Measurements from ENCODE around the gene TOP1. TPM values are rescaled to one million over a fixed set of nuclear protein-coding genes. Genes with fewer than 3 reads are reported as not detected.

Gene TOP1
- 16.0 and 22.9 TPM in 2 replicates for total RNA-seq (2014; rRNA removed; shearing (Covaris generic))

DNA sequence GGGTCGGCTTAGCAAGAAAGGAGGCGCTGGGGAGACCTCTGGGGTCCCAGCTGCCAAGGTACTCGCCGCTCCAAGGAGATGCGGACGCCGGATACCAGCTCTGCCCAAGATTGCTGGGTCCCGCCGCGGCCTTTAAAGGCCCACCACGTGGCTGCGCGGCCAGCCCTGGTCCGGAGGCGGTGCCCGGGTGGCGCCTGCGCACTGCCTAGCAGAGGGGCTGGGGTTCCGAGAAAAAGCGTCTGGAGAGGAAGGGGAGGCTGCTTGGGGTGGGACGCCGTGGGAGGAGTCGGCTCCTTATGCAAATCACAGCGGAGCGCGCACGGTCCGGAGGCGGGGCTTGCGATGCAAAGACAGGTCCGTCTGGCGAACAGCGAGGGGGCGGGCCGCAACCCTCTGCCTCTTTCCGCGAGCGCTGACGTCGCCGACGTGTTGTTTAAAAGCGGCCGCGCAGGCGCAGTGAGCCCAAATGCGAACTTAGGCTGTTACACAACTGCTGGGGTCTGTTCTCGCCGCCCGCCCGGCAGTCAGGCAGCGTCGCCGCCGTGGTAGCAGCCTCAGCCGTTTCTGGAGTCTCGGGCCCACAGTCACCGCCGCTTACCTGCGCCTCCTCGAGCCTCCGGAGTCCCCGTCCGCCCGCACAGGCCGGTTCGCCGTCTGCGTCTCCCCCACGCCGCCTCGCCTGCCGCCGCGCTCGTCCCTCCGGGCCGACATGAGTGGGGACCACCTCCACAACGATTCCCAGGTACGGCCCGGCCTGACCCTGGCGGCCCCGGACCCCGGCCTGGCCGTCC, at the start of gene TOP1:
Gene TOP1 (plus strand): TSS at position 464 of the 791 bp plus-strand sequence. CDS start 246 bp downstream, at position 710.
- H3K4me3 ChIP-seq (ENCODE audit: insufficient read depth, low read depth, low read length): peak within 1 kb of the TSS; percentile 97
- H3K36me3 ChIP-seq (replicated peaks; ENCODE audit: control insufficient read depth, insufficient read depth, low read length): no peaks in the 10 kb centered on the region; the same call in none of the 2 replicates
- DNase-seq: peak; percentile 100
- no peaks in the 10 kb centered on the region; the same call in 1 of the 2 replicates for H3K27me3 ChIP-seq (ENCODE audit: control insufficient read depth, insufficient read depth, low read length)

DNA sequence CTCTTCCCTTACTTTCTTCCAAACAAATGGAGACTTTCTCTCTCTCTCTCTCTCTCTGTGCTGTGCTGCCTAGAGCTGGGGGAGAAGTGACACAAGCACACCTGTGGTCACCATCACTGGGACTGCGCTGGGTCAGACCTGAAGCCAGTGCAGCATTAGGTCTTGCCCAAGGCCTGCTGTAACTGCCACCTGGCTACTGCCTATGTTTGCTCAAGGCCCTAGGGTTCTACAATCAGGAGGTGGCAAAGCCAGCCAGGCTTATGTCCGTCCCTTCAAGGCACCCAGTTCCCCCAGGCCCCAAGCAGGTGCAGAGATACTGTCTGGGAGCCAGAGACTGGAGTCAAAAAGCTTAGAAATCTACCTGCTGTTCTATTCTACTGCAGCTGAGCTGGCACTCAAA, 49.4 kb upstream of the TOP1 start:
- DNase-seq: no peak
- H3K27me3 ChIP-seq (ENCODE audit: control insufficient read depth, insufficient read depth, low read length): no peaks in the 10 kb centered on the region
- no peaks in the 10 kb centered on the region for H3K36me3 ChIP-seq (replicated peaks; ENCODE audit: control insufficient read depth, insufficient read depth, low read length)
- no peak overlapping the region for H3K4me3 ChIP-seq (ENCODE audit: insufficient read depth, low read depth, low read length)

DNA sequence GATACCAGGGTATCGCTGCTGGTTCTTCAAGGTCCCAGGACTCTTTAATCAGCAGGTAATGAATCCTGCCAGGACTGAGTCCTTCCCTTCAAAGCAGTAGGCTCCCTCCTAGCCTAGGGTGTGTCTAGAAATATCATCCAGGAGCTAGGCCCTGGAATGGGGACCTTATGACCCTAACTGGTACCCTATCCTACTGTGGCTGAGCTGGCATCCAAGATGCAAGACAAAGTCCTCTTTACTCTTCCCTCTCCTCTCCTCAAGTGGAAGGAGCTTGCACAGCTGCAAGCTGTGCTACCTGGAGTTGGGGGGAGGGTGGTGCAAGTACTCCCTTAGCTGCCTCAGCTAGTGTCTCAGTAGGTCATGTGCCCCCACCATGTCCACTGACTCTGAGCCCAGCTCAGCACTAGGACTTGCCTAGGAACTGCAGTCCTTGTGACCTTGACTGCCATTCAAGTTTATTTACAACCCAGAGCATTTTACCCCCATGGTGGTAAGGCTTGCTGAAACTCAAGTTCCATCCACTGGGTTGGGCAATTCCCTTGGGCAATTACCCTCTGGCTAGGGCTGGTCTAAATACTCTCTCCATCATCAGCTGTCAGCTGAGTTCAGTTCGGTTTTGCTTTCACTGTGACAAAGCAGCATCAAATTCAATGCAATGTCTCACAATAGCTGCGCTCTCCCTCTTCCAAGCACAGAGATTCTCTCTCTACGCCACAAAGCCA, 48.4 kb upstream of the TOP1 start:
- H3K4me3 ChIP-seq (ENCODE audit: insufficient read depth, low read depth, low read length): no peak overlapping the region
- H3K36me3 ChIP-seq (replicated peaks; ENCODE audit: control insufficient read depth, insufficient read depth, low read length): no peaks in the 10 kb centered on the region
- no peaks in the 10 kb centered on the region for H3K27me3 ChIP-seq (ENCODE audit: control insufficient read depth, insufficient read depth, low read length)
- DNase-seq: no peak

DNA sequence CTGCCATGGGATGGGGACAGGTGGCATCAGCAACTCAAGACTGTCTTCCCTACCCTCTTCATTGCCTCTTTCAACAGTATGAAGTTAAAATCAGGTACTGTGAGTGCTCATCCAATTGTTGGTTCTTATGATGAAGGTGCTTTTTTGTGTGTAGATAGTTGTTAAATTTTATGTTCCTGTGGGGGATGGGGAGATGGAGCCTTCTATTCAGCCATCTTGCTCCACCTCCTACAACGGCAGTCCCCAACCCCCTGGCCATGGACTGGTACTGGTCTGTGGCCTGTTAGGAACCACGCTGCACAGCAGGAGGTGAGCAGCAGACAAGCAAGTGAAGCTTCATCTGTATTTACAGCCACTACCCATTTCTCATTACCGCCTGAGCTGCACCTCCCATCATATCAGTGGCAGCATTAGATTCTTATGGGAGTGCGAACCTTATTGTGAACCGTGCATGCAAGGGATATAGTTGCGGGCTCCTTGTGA, 47.8 kb upstream of the TOP1 start:
- no peak for DNase-seq
- H3K27me3 ChIP-seq (ENCODE audit: control insufficient read depth, insufficient read depth, low read length): no peaks in the 10 kb centered on the region
- H3K36me3 ChIP-seq (replicated peaks; ENCODE audit: control insufficient read depth, insufficient read depth, low read length): no peaks in the 10 kb centered on the region
- no peak overlapping the region for H3K4me3 ChIP-seq (ENCODE audit: insufficient read depth, low read depth, low read length)

DNA sequence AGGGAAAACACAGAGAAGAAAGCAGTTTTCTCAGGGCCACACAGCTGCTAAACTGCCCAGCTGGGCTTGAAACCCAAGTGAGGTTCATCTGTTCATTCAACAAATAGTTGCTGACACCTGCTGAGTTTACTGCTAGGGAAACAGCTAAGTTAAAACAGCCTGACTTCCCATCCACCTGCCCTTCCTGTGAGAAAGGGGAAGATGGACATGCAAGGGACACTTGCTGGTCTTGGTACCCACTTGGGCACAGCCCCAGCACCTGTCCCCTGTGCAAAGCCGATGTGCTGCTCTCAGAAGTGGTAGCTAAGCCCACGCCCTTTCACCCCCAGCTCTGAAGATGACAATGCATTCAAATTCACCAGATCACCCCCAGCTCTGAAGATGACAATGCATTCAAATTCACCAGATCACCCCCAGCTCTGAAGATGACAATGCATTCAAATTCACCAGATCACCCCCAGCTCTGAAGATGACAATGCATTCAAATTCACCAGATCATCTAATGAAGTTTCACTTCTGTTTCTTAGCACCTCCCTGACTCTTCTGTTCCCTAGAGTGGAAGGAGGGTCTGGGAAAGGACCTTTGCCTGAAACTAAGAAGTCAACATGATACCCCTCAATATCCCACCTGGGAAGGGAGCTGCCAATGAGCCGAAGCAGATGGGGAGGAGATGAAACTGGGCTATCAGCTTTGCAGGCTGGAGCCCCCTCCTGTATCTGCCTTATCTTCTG, 46.0 kb upstream of the TOP1 start:
- Histone ChIP-seq H3K36me3 (replicated peaks; ENCODE audit: control insufficient read depth, insufficient read depth, low read length) (no peaks in the 10 kb centered on the region), H3K4me3 (ENCODE audit: insufficient read depth, low read depth, low read length) (no peak overlapping the region), H3K27me3 (ENCODE audit: control insufficient read depth, insufficient read depth, low read length) (no peaks in the 10 kb centered on the region)
- no peak for DNase-seq

DNA sequence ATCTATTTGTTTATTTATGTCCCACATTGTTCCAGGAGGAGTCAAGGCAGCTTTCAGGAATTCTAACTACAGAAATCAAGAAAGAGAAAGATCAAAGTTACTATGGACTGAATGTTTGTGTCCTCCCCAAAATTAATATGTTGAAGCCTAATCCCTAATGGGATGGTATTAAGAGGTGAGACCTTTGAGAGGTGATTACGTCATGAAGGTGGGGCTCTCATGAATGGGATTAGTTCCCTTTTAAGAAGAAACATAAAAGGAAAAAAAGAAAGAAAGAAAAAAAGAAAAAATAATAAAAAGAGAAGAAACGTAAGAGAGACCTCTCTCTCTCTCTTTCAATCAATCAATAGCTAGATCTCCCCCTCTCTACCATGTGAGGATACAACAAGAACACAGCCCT, 44.7 kb upstream of the TOP1 start:
- DNase-seq: no peak

DNA sequence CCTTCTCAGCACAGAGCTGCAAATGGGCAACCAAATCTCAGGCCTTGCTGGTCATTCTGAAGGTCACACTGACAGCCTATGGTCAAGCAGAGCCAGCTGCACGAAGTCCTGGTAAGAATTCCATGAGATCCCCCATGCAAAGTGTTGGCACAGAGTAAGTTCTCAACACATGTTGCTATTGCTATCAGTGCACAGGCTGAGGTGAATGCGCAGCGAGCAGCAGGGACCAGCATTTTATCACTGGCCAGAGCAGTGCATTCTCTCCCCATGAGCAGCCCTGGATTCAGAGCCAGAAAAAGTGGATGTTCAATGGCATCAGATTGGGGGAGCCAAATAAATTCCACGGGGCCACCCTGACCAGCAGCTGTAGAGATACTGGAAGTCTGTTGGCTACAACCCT, 44.1 kb upstream of the TOP1 start:
- no peaks in the 10 kb centered on the region for H3K27me3 ChIP-seq (ENCODE audit: control insufficient read depth, insufficient read depth, low read length)
- no peaks in the 10 kb centered on the region for H3K36me3 ChIP-seq (replicated peaks; ENCODE audit: control insufficient read depth, insufficient read depth, low read length)
- DNase-seq: no peak
- H3K4me3 ChIP-seq (ENCODE audit: insufficient read depth, low read depth, low read length): no peak overlapping the region

More for the DNA sequence above, 44.7 kb upstream of the TOP1 start:
- Histone ChIP-seq H3K27me3 (ENCODE audit: control insufficient read depth, insufficient read depth, low read length) (no peaks in the 10 kb centered on the region), H3K36me3 (replicated peaks; ENCODE audit: control insufficient read depth, insufficient read depth, low read length) (no peaks in the 10 kb centered on the region), H3K4me3 (ENCODE audit: insufficient read depth, low read depth, low read length) (no peak overlapping the region)

DNA sequence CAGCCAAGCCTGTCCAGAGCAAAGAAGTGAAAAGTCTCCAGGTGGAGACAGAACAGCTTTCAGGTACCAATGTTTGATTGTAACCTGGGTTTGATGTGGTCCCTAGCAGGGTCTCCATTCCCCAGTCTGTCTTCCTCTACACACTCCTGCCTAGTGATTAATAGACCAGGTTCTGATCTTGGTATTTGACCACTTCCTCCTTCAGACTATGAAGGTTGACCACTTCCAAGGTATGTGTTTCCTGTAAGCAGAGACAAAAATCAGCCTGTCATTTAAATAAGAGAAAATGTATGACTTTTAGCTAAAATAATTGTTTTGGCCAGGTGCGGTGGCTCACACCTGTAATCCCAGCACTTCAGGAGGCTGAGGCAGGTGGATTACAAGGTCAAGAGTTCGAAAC, 41.8 kb upstream of the TOP1 start:
- H3K36me3 ChIP-seq (replicated peaks; ENCODE audit: control insufficient read depth, insufficient read depth, low read length): no peaks in the 10 kb centered on the region
- no peak overlapping the region for H3K4me3 ChIP-seq (ENCODE audit: insufficient read depth, low read depth, low read length)
- no peak for DNase-seq
- no peaks in the 10 kb centered on the region for H3K27me3 ChIP-seq (ENCODE audit: control insufficient read depth, insufficient read depth, low read length)

DNA sequence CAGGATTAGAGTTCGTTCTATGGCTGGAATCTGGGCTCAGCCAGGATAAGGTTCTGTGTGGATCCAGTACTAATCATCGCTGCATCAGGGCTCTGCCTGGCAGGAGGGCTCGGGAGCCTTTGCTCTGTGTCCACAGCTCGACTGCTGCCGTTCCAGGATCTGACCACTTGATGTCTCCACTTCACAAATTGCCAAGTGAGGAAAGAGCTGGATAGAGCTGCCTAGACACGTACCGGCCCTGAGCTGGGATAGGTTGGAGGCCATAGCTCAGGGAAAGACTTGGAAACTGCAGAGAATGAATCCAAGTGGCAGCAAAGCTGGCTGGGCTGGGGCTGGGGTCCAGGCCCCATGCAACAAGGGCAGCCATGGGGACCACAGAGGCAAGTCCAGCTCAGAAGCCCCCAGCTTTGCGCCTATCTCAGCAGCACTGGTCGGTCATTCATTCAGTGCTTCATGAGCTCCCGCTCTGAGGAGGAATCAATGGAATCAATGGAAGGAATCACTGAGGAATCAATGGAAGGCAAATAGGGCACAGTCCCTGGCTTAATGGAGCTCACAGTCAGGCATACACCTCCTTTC, 38.0 kb upstream of the TOP1 start:
- H3K36me3 ChIP-seq (replicated peaks; ENCODE audit: control insufficient read depth, insufficient read depth, low read length): no peaks in the 10 kb centered on the region
- peak; percentile 89 for DNase-seq
- H3K4me3 ChIP-seq (ENCODE audit: insufficient read depth, low read depth, low read length): no peak overlapping the region
- no peaks in the 10 kb centered on the region for H3K27me3 ChIP-seq (ENCODE audit: control insufficient read depth, insufficient read depth, low read length)

DNA sequence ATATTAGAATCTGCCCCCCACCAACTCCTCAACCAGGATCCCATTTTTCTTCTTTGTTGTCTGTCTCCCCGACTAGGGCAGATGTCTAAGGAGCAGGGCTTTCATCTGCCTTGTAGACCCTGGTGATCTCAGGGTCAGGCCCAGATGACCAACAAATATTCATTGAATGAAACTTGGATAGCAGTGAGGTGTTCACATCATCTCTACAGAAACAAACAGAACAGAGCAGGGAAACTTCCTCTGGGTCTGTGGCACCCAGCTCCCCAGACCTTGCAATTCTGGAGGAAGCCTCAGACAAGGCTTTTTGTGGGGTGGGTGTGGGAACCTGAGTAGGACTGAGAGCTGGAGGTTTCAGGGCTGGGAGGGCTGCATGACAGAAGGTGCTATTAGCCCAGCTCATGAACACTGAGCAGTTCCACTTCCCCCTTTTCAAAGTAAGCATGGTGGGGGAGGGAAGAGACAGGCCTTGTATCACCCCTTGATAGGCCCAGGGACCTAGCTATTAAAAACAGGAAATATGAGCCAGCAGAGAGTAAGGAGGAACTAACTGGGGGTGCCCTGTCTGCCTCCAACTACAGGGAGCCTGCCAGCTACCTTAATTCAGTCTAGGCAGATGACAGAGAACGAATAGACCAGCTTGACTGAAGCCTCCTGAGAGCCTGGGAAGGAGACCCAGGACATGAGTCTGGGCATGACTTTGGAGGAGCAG, 37.3 kb upstream of the TOP1 start:
- H3K4me3 ChIP-seq (ENCODE audit: insufficient read depth, low read depth, low read length): no peak overlapping the region
- no peak for DNase-seq
- H3K27me3 ChIP-seq (ENCODE audit: control insufficient read depth, insufficient read depth, low read length): no peaks in the 10 kb centered on the region
- no peaks in the 10 kb centered on the region for H3K36me3 ChIP-seq (replicated peaks; ENCODE audit: control insufficient read depth, insufficient read depth, low read length)

DNA sequence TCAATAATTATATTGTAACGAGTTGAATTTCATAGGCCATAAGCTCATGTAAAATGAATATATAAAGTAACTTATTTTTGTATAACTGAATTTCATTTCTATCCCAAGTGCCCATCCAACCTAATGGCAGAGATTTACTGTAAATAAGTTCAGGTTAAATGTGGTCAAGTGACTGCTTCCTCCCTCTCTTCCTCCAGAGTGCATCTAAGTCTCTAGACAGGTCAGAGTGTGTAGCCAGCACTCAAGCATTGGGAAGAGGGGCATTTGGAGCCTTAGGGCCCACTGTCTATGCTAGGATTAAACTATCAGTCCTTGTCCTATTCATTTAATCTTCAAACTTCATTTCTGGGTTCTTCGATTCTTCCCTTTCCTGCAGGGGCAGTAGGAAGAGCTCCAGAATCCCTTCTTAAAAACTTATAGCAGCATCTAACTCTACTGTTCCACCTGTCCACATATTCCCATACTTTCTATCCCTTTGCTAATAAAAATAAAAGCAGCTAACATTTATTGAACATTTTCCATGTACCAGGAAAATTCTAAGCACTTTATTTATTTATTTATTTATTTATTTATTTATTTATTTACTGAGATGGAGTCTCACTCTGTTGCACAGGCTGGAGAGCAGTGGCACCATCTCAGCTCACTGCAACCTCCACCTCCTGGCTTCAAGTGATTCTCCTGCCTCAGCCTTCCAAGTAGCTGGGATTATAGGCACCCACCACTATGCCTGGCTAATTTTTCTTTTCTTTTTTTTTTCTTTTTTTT, 36.1 kb upstream of the TOP1 start:
- Histone ChIP-seq H3K4me3 (ENCODE audit: insufficient read depth, low read depth, low read length) (no peak overlapping the region), H3K27me3 (ENCODE audit: control insufficient read depth, insufficient read depth, low read length) (no peaks in the 10 kb centered on the region), H3K36me3 (replicated peaks; ENCODE audit: control insufficient read depth, insufficient read depth, low read length) (no peaks in the 10 kb centered on the region)
- DNase-seq: no peak

DNA sequence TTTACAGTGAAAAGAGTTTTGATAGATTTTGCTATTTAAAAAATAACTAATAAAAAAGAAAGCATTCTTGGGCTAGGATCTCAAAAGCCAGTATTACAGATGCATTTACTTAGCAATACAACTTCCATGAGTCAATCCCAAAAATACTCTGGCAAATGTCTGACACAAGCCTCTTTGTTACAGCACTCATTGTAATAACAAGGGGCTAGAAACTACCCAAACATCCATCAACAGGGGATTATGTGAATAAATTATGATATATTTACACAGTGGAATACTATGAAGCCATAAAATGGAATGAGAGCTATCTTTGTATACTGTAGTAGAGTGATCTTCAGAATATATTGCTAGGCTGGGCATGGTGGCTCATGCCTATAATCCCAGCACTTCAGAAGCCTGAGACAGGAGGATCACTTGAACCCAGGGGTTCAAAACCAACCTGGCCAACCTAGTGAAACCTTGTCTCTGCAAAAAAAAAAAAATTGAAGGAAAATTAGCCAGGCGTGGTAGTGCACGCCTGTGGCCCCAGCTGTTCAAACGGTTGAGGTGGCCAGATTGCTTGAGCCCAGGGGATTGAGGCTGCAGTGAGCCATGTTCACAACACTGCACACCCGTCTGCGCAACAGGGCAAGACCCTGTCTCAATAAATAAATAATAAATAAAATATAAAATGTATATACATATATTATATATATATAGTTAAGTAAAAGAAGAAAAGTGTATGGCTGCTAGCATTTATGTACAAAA, 34.7 kb upstream of the TOP1 start:
- no peaks in the 10 kb centered on the region for H3K27me3 ChIP-seq (ENCODE audit: control insufficient read depth, insufficient read depth, low read length)
- no peak for DNase-seq
- H3K4me3 ChIP-seq (ENCODE audit: insufficient read depth, low read depth, low read length): no peak overlapping the region
- no peaks in the 10 kb centered on the region for H3K36me3 ChIP-seq (replicated peaks; ENCODE audit: control insufficient read depth, insufficient read depth, low read length)

DNA sequence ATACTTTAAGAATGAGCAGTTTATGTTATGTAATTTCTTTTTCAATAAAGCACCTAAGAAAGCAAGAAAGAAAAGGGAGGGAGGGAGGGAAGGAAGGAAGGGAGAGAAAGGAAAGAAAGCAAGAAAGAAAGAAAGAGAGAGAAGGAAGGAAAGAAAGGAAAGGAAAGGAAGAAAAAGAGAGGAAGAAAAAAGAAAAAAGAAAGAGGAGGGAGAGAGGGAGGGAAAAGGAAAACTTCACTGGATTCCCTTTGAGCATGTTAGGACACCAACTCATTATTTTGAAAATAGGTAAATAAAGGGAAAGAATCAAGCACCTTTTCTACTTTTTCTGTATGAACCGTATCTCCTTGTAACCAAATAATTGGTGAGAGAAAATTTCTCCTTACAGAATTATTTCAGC, 32.3 kb upstream of the TOP1 start:
- Histone ChIP-seq H3K36me3 (replicated peaks; ENCODE audit: control insufficient read depth, insufficient read depth, low read length) (no peaks in the 10 kb centered on the region), H3K4me3 (ENCODE audit: insufficient read depth, low read depth, low read length) (no peak overlapping the region), H3K27me3 (ENCODE audit: control insufficient read depth, insufficient read depth, low read length) (no peaks in the 10 kb centered on the region)
- no peak for DNase-seq

Measured in H7 (cell line).